Trophoblast cell (in vitro differentiated cells and primary cell): ENCODE data around the gene MRTFA.

Experiments used
- DNase-seq, 2 donors: peaks; one replicate each; pipeline ENCODE4 v3.0.0-alpha.2; 2016
- H2AFZ ChIP-seq: 2 replicates; pipeline ENCODE4 v1.6.1; 2013; ENCODE audit warnings: low read length, moderate library complexity, mild to moderate bottlenecking; ENCODE audit not compliant: insufficient read depth, poor library complexity
- H2AK5ac ChIP-seq: 2 replicates; pipeline ENCODE4 v1.6.1; 2013; ENCODE audit warnings: mild to moderate bottlenecking, low read length
- H2BK120ac ChIP-seq: 2 replicates; pipeline ENCODE4 v1.6.1; 2013; ENCODE audit warnings: low read length, mild to moderate bottlenecking, moderate library complexity; ENCODE audit not compliant: insufficient read depth, poor library complexity
- H2BK12ac ChIP-seq: 2 replicates; pipeline ENCODE4 v1.6.1; 2013; ENCODE audit warnings: mild to moderate bottlenecking, low read length, moderate library complexity
- H2BK5ac ChIP-seq: 2 replicates; pipeline ENCODE4 v1.6.1; 2013; ENCODE audit warnings: low read length, low read depth, moderate library complexity, mild to moderate bottlenecking; ENCODE audit not compliant: poor library complexity
- H3K14ac ChIP-seq: 2 replicates; pipeline ENCODE4 v1.6.1; 2013; ENCODE audit warnings: mild to moderate bottlenecking, low read length
- H3K18ac ChIP-seq: 2 replicates; pipeline ENCODE4 v1.6.1; 2013; ENCODE audit warnings: mild to moderate bottlenecking, low read length
- H3K23ac ChIP-seq: 2 replicates; pipeline ENCODE4 v1.6.1; 2013; ENCODE audit warnings: low read length
- H3K27ac ChIP-seq: 2 replicates; pipeline ENCODE4 v1.5.1; 2013; ENCODE audit warnings: low read depth, mild to moderate bottlenecking, inconsistent platforms, low read length, moderate library complexity
- H3K27me3 ChIP-seq: 2 replicates; pipeline ENCODE4 v1.6.1; 2013; ENCODE audit warnings: inconsistent platforms, mild to moderate bottlenecking, low read length, moderate library complexity; ENCODE audit not compliant: insufficient read depth
- H3K36me3 ChIP-seq, 2 experiments: 1 replicate in 1 of 2; 2 replicates in 1 of 2; pipeline ENCODE4 v1.6.1; 2013; ENCODE audit warnings: low read length in 2 of 2, mild to moderate bottlenecking in 2 of 2, moderate library complexity in 1 of 2; ENCODE audit not compliant: insufficient read depth in 2 of 2, control insufficient read depth in 1 of 2
- H3K4ac ChIP-seq: 2 replicates; pipeline ENCODE4 v1.6.1; 2013; ENCODE audit warnings: low read depth, mild to moderate bottlenecking, low read length, moderate library complexity
- H3K4me1 ChIP-seq, 2 experiments: 1 replicate in 1 of 2; 2 replicates in 1 of 2; pipeline ENCODE4 v1.6.1; 2013; ENCODE audit warnings: low read length in 2 of 2, mild to moderate bottlenecking in 2 of 2, moderate library complexity in 1 of 2; ENCODE audit not compliant: insufficient read depth in 2 of 2, control insufficient read depth in 1 of 2
- H3K4me2 ChIP-seq: 2 replicates; pipeline ENCODE4 v1.6.1; 2013; ENCODE audit warnings: inconsistent platforms, mild to moderate bottlenecking, low read length, moderate library complexity
- H3K4me3 ChIP-seq: 2 replicates; pipeline ENCODE4 v1.5.1; 2013; ENCODE audit warnings: mild to moderate bottlenecking, low read depth, low read length, inconsistent platforms
- H3K79me1 ChIP-seq: one replicate; pipeline ENCODE4 v1.6.1; 2013; ENCODE audit warnings: low read length
- H3K79me2 ChIP-seq: 2 replicates; pipeline ENCODE4 v1.6.1; 2013; ENCODE audit warnings: low read length, mild to moderate bottlenecking; ENCODE audit not compliant: control insufficient read depth, insufficient read depth, poor library complexity
- H3K9ac ChIP-seq: 2 replicates; pipeline ENCODE4 v1.6.1; 2013; ENCODE audit warnings: mild to moderate bottlenecking, low read length
- H3K9me3 ChIP-seq: 2 replicates; pipeline ENCODE4 v1.6.1; 2013; ENCODE audit warnings: low read depth, mild to moderate bottlenecking, control low read depth, inconsistent platforms, low read length; ENCODE audit not compliant: insufficient read depth
- H4K12ac ChIP-seq: 2 replicates; pipeline ENCODE4 v1.6.1; 2013; ENCODE audit warnings: low read depth, mild to moderate bottlenecking, low read length, moderate library complexity
- H4K8ac ChIP-seq: 2 replicates; pipeline ENCODE4 v1.6.1; 2013; ENCODE audit warnings: low read depth, mild to moderate bottlenecking, low read length, moderate library complexity
- H4K91ac ChIP-seq: one replicate; pipeline ENCODE4 v1.6.1; 2013; ENCODE audit warnings: low read depth, mild to moderate bottlenecking, low read length, moderate library complexity
- WGBS: extraction: QIAGEN DNeasy Blood & Tissue Kit; methylation state at CpG from one replicate; pipeline ENCODE4 v1.1.7; 2013; ENCODE audit warnings: missing lambda C conversion rate; ENCODE audit not compliant: insufficient read length, insufficient coverage; ENCODE audit errors: extremely low coverage; 5-methylcytosine and 5-hydroxymethylcytosine counted together

MRTFA gene

GRCh38 chr22:40391417-40391816 is 245.1 kb downstream of the MRTFA start:
- WGBS = no CpG with 5 or more reads among the region's 2 CpGs
- H3K27me3 ChIP-seq = no peaks in the 10 kb centered on the region
- H3K23ac ChIP-seq = no peak overlapping the region
- no peak overlapping the region for H3K27ac ChIP-seq
- H3K36me3 ChIP-seq = peaks cover 0 to 2% of the 10 kb centered on the region in 2 experiments
- H3K4me1 ChIP-seq = peaks cover 0 to 2% of the 10 kb centered on the region in 2 experiments
- DNase-seq = no peak
- no peak overlapping the region for H4K91ac ChIP-seq
- H4K8ac ChIP-seq = no peak overlapping the region
- H3K4me3 ChIP-seq = no peak overlapping the region
- H2BK5ac ChIP-seq = no peak overlapping the region
- H3K9me3 ChIP-seq = no peaks in the 10 kb centered on the region
- no peak overlapping the region for H2AFZ ChIP-seq
- no peaks in the 10 kb centered on the region for H3K79me1 ChIP-seq
- H4K12ac ChIP-seq = no peak overlapping the region
- no peak overlapping the region for H3K4me2 ChIP-seq
- H2BK120ac ChIP-seq = no peak overlapping the region
- H3K18ac ChIP-seq = no peak overlapping the region
- H2AK5ac ChIP-seq = no peak overlapping the region
- H3K9ac ChIP-seq = no peak overlapping the region
- H3K14ac ChIP-seq = no peak overlapping the region
- no peak overlapping the region for H3K4ac ChIP-seq
- H3K79me2 ChIP-seq = no peaks in the 10 kb centered on the region
- no peak overlapping the region for H2BK12ac ChIP-seq

DNA sequence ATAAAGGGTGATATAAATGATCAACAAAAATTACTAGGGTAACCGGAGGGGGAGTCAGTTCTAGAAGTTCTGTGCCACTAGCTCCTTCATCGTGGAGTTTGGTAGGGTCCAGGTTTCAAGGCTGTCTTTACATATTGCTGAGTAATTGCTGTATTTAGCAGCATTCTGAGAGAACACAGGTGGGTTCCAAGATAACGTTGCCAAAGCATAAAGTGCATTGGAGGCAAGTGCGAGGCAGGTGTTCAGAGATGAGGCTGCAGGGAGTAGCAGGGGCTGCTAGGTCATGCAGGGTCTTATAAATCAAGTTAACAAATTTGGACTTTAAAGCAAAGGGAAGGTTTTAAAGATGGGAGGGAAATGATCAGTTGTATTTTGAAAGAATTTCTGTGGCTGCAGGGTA is 248.3 kb downstream of the MRTFA start:
- Histone ChIP-seq H2AFZ (no peak overlapping the region), H3K9ac (no peak overlapping the region), H4K8ac (no peak overlapping the region), H3K27ac (no peak overlapping the region), H2BK12ac (no peak overlapping the region), H3K79me1 (no peaks in the 10 kb centered on the region), H4K91ac (no peak overlapping the region), H4K12ac (no peak overlapping the region), H2BK120ac (no peak overlapping the region), H2BK5ac (no peak overlapping the region), H3K9me3 (no peaks in the 10 kb centered on the region), H3K36me3 (peaks cover 0 to 2% of the 10 kb centered on the region in 2 experiments), H3K14ac (no peak overlapping the region), H3K4ac (no peak overlapping the region), H3K23ac (no peak overlapping the region), H2AK5ac (no peak overlapping the region), H3K18ac (no peak overlapping the region), H3K27me3 (no peaks in the 10 kb centered on the region), H3K4me3 (no peak overlapping the region), H3K4me1 (no peaks in the 10 kb centered on the region), H3K79me2 (no peaks in the 10 kb centered on the region), H3K4me2 (no peak overlapping the region)
- no CpG with 5 or more reads among the region's 4 CpGs for WGBS
- no peak for DNase-seq

- Histone ChIP-seq H3K4ac (no peak overlapping the region), H2BK120ac (no peak overlapping the region), H4K91ac (no peak overlapping the region), H2BK5ac (no peak overlapping the region), H3K9ac (no peak overlapping the region), H3K79me2 (no peaks in the 10 kb centered on the region), H3K27me3 (no peaks in the 10 kb centered on the region), H3K14ac (no peak overlapping the region), H3K4me2 (no peak overlapping the region), H3K27ac (no peak overlapping the region), H3K4me3 (no peak overlapping the region), H2AFZ (no peak overlapping the region), H3K79me1 (no peaks in the 10 kb centered on the region), H3K18ac (no peak overlapping the region), H3K23ac (no peak overlapping the region), H2BK12ac (no peak overlapping the region), H3K4me1 (no peaks in the 10 kb centered on the region), H3K36me3 (peaks cover 0 to 2% of the 10 kb centered on the region in 2 experiments), H3K9me3 (no peaks in the 10 kb centered on the region), H4K12ac (no peak overlapping the region), H4K8ac (no peak overlapping the region), H2AK5ac (no peak overlapping the region)
- no peak for DNase-seq
- WGBS = no CpG with 5 or more reads among the region's 5 CpGs
Observed at GRCh38 chr22:40387746-40388145, 248.8 kb downstream of the MRTFA start.

DNA sequence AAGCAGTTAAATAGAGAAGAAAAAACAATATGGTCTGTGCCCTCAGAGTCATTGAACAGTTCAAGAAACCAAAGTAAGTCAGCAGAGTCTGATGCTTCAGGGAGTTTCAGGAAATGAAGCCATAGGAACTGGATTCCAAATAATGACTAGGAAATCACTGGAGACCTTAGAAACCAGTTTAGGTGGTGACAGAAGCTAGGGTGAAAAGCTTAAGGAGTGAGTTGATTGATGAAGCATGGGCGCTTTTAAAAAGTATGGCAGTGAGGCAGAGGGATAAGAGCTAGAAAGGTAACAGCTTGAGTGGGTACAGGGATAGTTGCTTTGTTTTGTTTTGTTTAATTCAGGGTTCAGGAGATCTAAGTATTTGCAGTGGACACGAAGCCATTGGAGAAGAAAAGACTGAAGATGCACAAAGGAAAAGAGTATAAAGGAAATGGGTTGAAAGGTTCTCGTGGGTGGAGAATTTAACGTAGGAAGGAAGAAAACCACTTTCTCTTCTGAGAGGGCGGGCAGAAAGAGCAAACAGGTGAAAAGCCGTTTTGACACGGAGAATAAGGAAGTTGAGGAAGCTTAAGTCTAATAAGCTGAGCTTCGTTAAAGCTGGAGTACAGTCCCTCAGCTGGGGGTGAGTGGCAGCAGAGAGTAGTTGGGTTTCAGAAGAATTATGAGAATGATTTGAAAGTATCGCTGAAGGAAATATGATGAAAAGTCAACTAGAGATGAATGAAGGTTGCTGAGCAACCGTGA is 251.3 kb downstream of the MRTFA start:
- Histone ChIP-seq H3K23ac (no peak overlapping the region), H3K4me1 (no peaks in the 10 kb centered on the region), H2AFZ (no peak overlapping the region), H4K91ac (no peak overlapping the region), H3K27ac (no peak overlapping the region), H3K18ac (no peak overlapping the region), H2BK12ac (no peak overlapping the region), H2BK120ac (no peak overlapping the region), H3K79me2 (no peaks in the 10 kb centered on the region), H2BK5ac (no peak overlapping the region), H2AK5ac (no peak overlapping the region), H3K27me3 (no peaks in the 10 kb centered on the region), H3K14ac (no peak overlapping the region), H4K8ac (no peak overlapping the region), H3K9ac (no peak overlapping the region), H3K4me3 (no peak overlapping the region), H3K9me3 (no peaks in the 10 kb centered on the region), H4K12ac (no peak overlapping the region), H3K79me1 (no peaks in the 10 kb centered on the region), H3K36me3 (peaks cover 0 to 4% of the 10 kb centered on the region in 2 experiments), H3K4ac (no peak overlapping the region), H3K4me2 (no peak overlapping the region)
- DNase-seq = no peak
- 100% methylated on average over 3 of the region's 10 CpGs for WGBS
